Measurements from ENCODE around the gene STMND1. TPM values are rescaled to one million over a fixed set of nuclear protein-coding genes. Genes with fewer than 3 reads are reported as not detected.
"Not testable (repeated sequence)": the region's sequence is repeated elsewhere in the genome, so short reads cannot be mapped to it uniquely, and the experiment has no call there.

Gene STMND1
- total RNA-seq, 2 donors from 2014 or later, result 0.18 TPM; not detected in 1

DNA sequence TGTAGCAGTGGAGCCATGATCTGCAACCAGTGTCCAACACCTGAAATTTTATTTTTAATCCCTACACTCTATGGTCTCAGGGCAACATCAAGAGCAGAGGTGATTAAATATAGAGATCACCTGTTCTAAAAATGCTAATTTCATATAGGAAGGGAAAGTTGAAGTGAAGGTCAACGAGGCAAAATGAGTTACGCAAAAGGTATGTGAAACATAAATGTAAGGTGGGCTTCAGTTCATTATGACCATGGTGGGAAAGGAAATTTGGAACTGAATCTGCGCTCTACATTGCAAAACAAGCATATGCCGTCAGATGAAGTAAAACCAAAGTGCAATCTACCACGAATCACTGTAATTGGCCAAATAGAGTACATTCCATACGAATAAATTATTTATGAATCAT lies 35.2 kb upstream of the STMND1 start:
- Histone ChIP-seq H3K9ac (ENCODE audit: extremely low read depth, low read length, poor library complexity, severe bottlenecking) (no peak overlapping the region), H3K4me1 (ENCODE audit: control insufficient read depth, insufficient read depth, low read length) (no peaks in the 10 kb centered on the region), H3K4me3 (ENCODE audit: low read length) (no peak overlapping the region), H3K27ac (ENCODE audit: low read depth, low read length) (no peak overlapping the region), H3K9me3 (ENCODE audit: control insufficient read depth, low read length) (no peaks in the 10 kb centered on the region), H3K27me3 (ENCODE audit: control insufficient read depth, insufficient read depth, low read length, poor library complexity, severe bottlenecking) (no peaks in the 10 kb centered on the region), H3K36me3 (ENCODE audit: control insufficient read depth, insufficient read depth, low read length) (no peaks in the 10 kb centered on the region)
- Mint-ChIP-seq H3K9me3 (peaks cover 28% of the 10 kb centered on the region), H3K36me3 (ENCODE audit: low read depth) (peaks cover 4% of the 10 kb centered on the region), H3K27ac (no peak overlapping the region), H3K4me3 (no peak overlapping the region), H3K27me3 (ENCODE audit: insufficient read depth) (peaks cover 10% of the 10 kb centered on the region), H3K4me1 (no peaks in the 10 kb centered on the region)
- 86 to 93% methylated on average over 4 to 6 of the region's 6 CpGs for whole genome bisulfite sequencing, 2 experiments (ENCODE audit: insufficient coverage in 1 of 2, insufficient read length in 1 of 2)
- TF ChIP-seq, protein P1, sequence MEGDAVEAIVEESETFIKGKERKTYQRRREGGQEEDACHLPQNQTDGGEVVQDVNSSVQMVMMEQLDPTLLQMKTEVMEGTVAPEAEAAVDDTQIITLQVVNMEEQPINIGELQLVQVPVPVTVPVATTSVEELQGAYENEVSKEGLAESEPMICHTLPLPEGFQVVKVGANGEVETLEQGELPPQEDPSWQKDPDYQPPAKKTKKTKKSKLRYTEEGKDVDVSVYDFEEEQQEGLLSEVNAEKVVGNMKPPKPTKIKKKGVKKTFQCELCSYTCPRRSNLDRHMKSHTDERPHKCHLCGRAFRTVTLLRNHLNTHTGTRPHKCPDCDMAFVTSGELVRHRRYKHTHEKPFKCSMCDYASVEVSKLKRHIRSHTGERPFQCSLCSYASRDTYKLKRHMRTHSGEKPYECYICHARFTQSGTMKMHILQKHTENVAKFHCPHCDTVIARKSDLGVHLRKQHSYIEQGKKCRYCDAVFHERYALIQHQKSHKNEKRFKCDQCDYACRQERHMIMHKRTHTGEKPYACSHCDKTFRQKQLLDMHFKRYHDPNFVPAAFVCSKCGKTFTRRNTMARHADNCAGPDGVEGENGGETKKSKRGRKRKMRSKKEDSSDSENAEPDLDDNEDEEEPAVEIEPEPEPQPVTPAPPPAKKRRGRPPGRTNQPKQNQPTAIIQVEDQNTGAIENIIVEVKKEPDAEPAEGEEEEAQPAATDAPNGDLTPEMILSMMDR (conservative IDR thresholded peaks at IDR 0.05), result no peak
- DNase-seq, result no peak

DNA sequence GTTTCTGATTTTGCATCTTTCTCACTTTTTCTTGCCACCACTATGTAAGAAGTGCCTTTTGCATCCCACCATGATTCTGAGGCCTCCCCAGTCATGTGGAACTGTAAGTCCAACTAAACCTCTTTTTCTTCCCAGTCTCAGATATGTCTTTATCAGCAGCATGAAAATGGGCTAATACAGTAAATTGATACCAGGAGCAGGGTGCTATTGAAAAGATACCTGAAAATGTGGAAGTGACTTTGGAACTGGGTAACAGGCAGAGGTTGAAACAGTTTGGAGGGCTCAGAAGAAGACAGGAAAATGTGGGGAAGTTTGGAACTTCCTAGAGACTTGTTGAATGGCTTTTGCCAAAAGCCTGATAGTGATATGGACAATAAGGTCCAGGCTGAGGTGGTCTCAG lies 32.9 kb upstream of the STMND1 start:
- H3K4me3 ChIP-seq (ENCODE audit: low read length); H3K27ac Mint-ChIP-seq; H3K36me3 Mint-ChIP-seq (ENCODE audit: low read depth); H3K27me3 ChIP-seq (ENCODE audit: control insufficient read depth, insufficient read depth, low read length, poor library complexity, severe bottlenecking); DNase-seq; H3K4me3 Mint-ChIP-seq; H3K9me3 ChIP-seq (ENCODE audit: control insufficient read depth, low read length); H3K27me3 Mint-ChIP-seq (ENCODE audit: insufficient read depth); H3K27ac ChIP-seq (ENCODE audit: low read depth, low read length); H3K4me1 ChIP-seq (ENCODE audit: control insufficient read depth, insufficient read depth, low read length); H3K36me3 ChIP-seq (ENCODE audit: control insufficient read depth, insufficient read depth, low read length); H3K9ac ChIP-seq (ENCODE audit: extremely low read depth, low read length, poor library complexity, severe bottlenecking); H3K4me1 Mint-ChIP-seq: not testable (repeated sequence)
- peaks cover 39% of the 10 kb centered on the region for H3K9me3 Mint-ChIP-seq

DNA sequence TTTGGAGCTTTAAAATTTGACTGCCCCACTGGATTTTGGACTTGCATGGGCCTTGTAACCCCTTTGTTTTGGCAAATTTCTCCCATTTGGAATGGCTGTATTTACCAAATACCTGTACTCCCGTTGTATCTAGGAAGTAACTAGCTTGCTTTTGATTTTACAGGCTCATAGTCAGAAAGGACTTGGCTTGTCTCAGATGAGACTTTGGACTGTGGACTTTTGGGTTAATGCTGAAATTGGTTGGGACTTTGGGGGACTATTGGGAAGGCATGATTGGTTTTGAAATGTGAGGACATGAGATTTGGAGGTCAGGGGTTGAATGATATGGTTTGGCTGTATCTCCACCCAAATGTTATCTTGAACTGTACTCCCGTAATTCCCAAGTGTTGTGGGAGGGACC lies 31.4 kb upstream of the STMND1 start:
- not testable (repeated sequence) for DNase-seq; H3K36me3 ChIP-seq (ENCODE audit: control insufficient read depth, insufficient read depth, low read length); H3K9ac ChIP-seq (ENCODE audit: extremely low read depth, low read length, poor library complexity, severe bottlenecking); H3K4me1 ChIP-seq (ENCODE audit: control insufficient read depth, insufficient read depth, low read length); H3K4me3 Mint-ChIP-seq; H3K4me1 Mint-ChIP-seq; H3K27me3 ChIP-seq (ENCODE audit: control insufficient read depth, insufficient read depth, low read length, poor library complexity, severe bottlenecking); H3K27ac ChIP-seq (ENCODE audit: low read depth, low read length); H3K9me3 ChIP-seq (ENCODE audit: control insufficient read depth, low read length); H3K27ac Mint-ChIP-seq; H3K36me3 Mint-ChIP-seq (ENCODE audit: low read depth); H3K4me3 ChIP-seq (ENCODE audit: low read length)
- 80 to 98% methylated on average over 1 to 2 of the region's 2 CpGs for WGBS, 2 experiments (ENCODE audit: insufficient coverage in 1 of 2, insufficient read length in 1 of 2)
- peaks cover 13% of the 10 kb centered on the region for H3K27me3 Mint-ChIP-seq (ENCODE audit: insufficient read depth)
- H3K9me3 Mint-ChIP-seq, result peaks cover 41% of the 10 kb centered on the region

DNA sequence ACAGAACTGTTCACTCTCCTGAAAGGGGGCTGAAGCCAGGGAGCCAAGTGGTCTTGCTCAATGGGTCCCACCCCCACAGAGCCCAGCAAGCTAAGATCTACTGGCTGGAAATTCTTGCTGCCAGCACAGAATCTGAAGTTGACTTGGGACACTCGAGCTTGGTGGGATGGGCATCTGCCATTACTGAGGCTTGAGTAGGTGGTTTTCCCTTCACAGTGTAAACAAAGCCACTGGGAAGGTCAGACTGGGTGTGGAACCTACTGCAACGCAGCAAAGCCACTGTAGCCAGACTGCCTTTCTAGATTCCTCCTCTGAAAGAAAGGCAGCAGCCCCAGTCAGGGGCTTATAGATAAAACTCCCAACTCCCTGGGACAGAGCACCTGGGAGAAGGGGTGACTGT lies 28.3 kb upstream of the STMND1 start:
- H3K4me1 Mint-ChIP-seq; H3K4me3 Mint-ChIP-seq; H3K4me1 ChIP-seq (ENCODE audit: control insufficient read depth, insufficient read depth, low read length); H3K27me3 ChIP-seq (ENCODE audit: control insufficient read depth, insufficient read depth, low read length, poor library complexity, severe bottlenecking); H3K27ac ChIP-seq (ENCODE audit: low read depth, low read length); H3K27ac Mint-ChIP-seq; H3K36me3 Mint-ChIP-seq (ENCODE audit: low read depth); H3K36me3 ChIP-seq (ENCODE audit: control insufficient read depth, insufficient read depth, low read length); H3K9me3 ChIP-seq (ENCODE audit: control insufficient read depth, low read length); DNase-seq; H3K9ac ChIP-seq (ENCODE audit: extremely low read depth, low read length, poor library complexity, severe bottlenecking); H3K4me3 ChIP-seq (ENCODE audit: low read length): not testable (repeated sequence)
- WGBS, 2 experiments (ENCODE audit: insufficient coverage in 1 of 2, insufficient read length in 1 of 2), result 82 to 87% methylated on average over 2 of the region's 2 CpGs
- Mint-ChIP-seq H3K27me3 (ENCODE audit: insufficient read depth) (peaks cover 11% of the 10 kb centered on the region), H3K9me3 (peaks cover 43% of the 10 kb centered on the region)
